Measurements from ENCODE around the gene ARMC2.

GRCh38 chr6:109015176-109015575, 167.0 kb downstream of the ARMC2 start:
- TF ChIP-seq POLR2A (IDR thresholded peaks at IDR 0.05): no peak
- no peak for TF ChIP-seq CTCF (IDR thresholded peaks at IDR 0.05)
- TF ChIP-seq POLR2AphosphoS5 (IDR thresholded peaks at IDR 0.05): no peak
